ENCODE measurements around the gene CATSPERZ. TPM values are rescaled to one million over a fixed set of nuclear protein-coding genes. Genes with fewer than 3 reads are reported as not detected.

Gene CATSPERZ
- total and polyA plus RNA-seq, 2 experiments from 2014 or later: 0.46 TPM; not detected in 1

GRCh38 chr11:64265176-64266160, 34.7 kb upstream of the CATSPERZ start:
- WGBS (ENCODE audit: low lambda C conversion rate, missing lambda C conversion rate): 89% methylated on average over 19 of the region's 35 CpGs
- Histone ChIP-seq H2AFZ (no peak overlapping the region), H3K4me2 (no peak overlapping the region), H3K9me3 (ENCODE audit: low read depth) (no peaks in the 10 kb centered on the region), H3K36me3 (replicated peaks; ENCODE audit: insufficient read depth, low read depth) (no peaks in the 10 kb centered on the region), H3K9me2 (replicated peaks; ENCODE audit: insufficient read depth) (no peaks in the 10 kb centered on the region), H4K20me1 (ENCODE audit: insufficient read depth, poor library complexity, severe bottlenecking) (no peaks in the 10 kb centered on the region), H3K4me3 (no peak overlapping the region), H3K4me1 (ENCODE audit: insufficient read depth) (peaks cover 12% of the 10 kb centered on the region), H3K79me2 (no peaks in the 10 kb centered on the region), H3K27ac (no peak overlapping the region), H3K27me3 (no peaks in the 10 kb centered on the region)
- TF ChIP-seq CTCF (IDR thresholded peaks at IDR 0.05; ENCODE audit: poor library complexity) (no peak), EZH2phosphoT487 (IDR thresholded peaks at IDR 0.05; ENCODE audit: low read depth, severe bottlenecking, unreplicated experiment) (no peak), EZH2 (IDR thresholded peaks at IDR 0.05; ENCODE audit: borderline replicate concordance) (no peak)
- no peak for DNase-seq (ENCODE audit: low spot score)

DNA sequence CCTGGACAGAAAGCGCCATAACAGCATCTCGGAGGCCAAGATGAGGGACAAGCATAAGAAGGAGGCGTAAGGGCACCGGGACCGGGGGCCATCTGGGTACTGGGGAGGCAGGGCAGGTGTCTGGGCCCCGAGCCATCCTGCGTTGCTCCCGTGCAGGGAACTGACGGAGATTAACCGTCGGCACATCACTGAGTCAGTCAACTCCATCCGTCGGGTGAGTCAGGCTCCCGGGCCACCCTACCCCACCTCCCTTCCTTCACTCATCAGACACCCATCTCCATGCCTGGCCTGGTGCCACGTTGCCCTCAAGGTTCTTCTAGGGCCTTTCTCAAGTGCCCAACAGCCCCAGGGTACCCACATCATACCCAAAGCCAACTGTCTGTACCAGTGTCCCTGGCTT, 33.8 kb upstream of the CATSPERZ start:
- Histone ChIP-seq H2AFZ (no peak overlapping the region), H3K9me2 (replicated peaks; ENCODE audit: insufficient read depth) (no peaks in the 10 kb centered on the region), H3K79me2 (no peaks in the 10 kb centered on the region), H4K20me1 (ENCODE audit: insufficient read depth, poor library complexity, severe bottlenecking) (no peaks in the 10 kb centered on the region), H3K27me3 (no peaks in the 10 kb centered on the region), H3K27ac (no peak overlapping the region), H3K4me3 (no peak overlapping the region), H3K9me3 (ENCODE audit: low read depth) (no peaks in the 10 kb centered on the region), H3K36me3 (replicated peaks; ENCODE audit: insufficient read depth, low read depth) (no peaks in the 10 kb centered on the region), H3K4me1 (ENCODE audit: insufficient read depth) (peaks cover 12% of the 10 kb centered on the region), H3K4me2 (no peak overlapping the region)
- no peak for TF ChIP-seq EZH2 (IDR thresholded peaks at IDR 0.05; ENCODE audit: borderline replicate concordance)
- no peak for TF ChIP-seq CTCF (IDR thresholded peaks at IDR 0.05; ENCODE audit: poor library complexity)
- TF ChIP-seq EZH2phosphoT487 (IDR thresholded peaks at IDR 0.05; ENCODE audit: low read depth, severe bottlenecking, unreplicated experiment): no peak
- DNase-seq (ENCODE audit: low spot score): no peak
- WGBS (ENCODE audit: low lambda C conversion rate, missing lambda C conversion rate): 92% methylated on average over 15 of the region's 15 CpGs

GRCh38 chr11:64267207-64267945, 32.8 kb upstream of the CATSPERZ start:
- no peak overlapping the region for H2AFZ ChIP-seq
- WGBS (ENCODE audit: low lambda C conversion rate, missing lambda C conversion rate): 92% methylated on average over 27 of the region's 27 CpGs
- no peaks in the 10 kb centered on the region for H3K36me3 ChIP-seq (replicated peaks; ENCODE audit: insufficient read depth, low read depth)

More at GRCh38 chr11:64267207-64267945, 32.8 kb upstream of the CATSPERZ start:
- Histone ChIP-seq H3K79me2 (peaks cover 8% of the 10 kb centered on the region), H3K27ac (peak overlapping the region; percentile 87), H3K4me2 (no peak overlapping the region), H3K27me3 (no peaks in the 10 kb centered on the region), H3K4me3 (no peak overlapping the region), H3K9me2 (replicated peaks; ENCODE audit: insufficient read depth) (no peaks in the 10 kb centered on the region), H3K4me1 (ENCODE audit: insufficient read depth) (peaks cover 20% of the 10 kb centered on the region), H4K20me1 (ENCODE audit: insufficient read depth, poor library complexity, severe bottlenecking) (no peaks in the 10 kb centered on the region), H3K9me3 (ENCODE audit: low read depth) (no peaks in the 10 kb centered on the region)
- TF ChIP-seq EZH2phosphoT487 (IDR thresholded peaks at IDR 0.05; ENCODE audit: low read depth, severe bottlenecking, unreplicated experiment) (no peak), EZH2 (IDR thresholded peaks at IDR 0.05; ENCODE audit: borderline replicate concordance) (no peak), CTCF (IDR thresholded peaks at IDR 0.05; ENCODE audit: poor library complexity) (no peak)
- no peak for DNase-seq (ENCODE audit: low spot score)

Measured in hepatocyte (in vitro differentiated cells).